HG02884 (cell line): ENCODE results near the gene TEX19.

ENCODE experiments used
- ATAC-seq: cut with Tn5 transposase; IDR thresholded peaks from one replicate; pipeline ENCODE4 v1.9.1; 2021; ENCODE audit warnings: mild to moderate bottlenecking, moderate library complexity; ENCODE audit not compliant: unreplicated experiment

The TEX19 gene

DNA sequence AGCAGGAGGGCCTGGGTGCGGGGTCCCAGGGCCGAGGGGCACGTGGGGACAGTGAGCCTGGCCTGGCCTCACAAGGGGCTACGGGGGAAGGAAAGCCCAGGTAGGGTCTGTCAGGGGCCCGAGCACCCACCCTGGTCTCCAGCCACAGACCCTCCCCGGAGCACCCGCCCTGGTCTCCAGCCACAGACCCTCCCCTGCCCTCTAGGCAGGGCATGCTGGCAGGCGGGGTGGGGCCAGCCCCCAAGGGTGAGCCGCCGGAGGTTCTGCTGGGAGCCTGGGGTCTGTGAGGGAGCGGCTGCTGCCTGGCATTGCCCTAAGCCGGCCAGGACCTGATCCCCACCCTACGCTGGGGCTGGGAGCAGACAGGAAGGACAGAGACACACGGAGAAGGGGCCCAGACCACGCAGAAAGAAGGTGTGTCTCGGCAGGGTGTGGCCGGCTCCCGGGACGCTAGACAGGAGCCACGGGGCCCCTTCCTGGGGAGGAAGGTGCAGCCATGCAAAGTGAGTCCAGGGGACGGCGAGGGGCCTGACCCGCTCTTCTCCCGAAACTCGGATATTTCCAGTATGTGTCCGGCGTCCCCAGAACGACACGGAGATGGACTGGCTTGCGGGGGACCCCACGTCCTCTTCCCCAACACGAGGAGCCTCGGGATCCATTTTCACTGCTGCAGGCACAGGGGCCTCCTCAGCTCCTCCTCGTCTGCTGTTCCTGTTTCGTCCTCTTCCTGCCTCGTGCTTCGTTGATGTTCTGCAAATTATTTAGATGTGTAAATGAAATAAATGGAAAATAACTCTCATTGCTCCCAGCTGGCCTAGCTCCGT is 28.0 kb downstream of the TEX19 start:
- ATAC-seq, result no peak

DNA sequence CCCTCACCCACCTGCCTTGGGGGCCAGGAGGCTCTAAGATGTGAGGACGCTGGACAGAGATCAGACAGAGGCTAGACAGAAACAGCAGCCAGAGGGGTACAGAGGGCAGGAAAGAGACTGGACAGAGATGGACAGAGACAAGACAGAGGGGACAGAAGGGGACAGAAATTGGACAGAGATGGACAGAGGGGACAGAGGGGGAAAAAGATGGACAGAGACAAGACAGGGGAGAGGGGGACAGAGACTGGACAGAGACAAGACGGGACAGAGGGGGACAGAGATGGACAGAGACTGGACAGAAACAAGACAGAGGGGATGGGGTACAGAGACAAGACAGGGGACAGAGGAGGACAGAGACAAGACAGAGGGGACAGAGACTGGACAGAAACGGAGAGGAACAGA is 28.7 kb downstream of the TEX19 start:
- ATAC-seq, result no peak

DNA sequence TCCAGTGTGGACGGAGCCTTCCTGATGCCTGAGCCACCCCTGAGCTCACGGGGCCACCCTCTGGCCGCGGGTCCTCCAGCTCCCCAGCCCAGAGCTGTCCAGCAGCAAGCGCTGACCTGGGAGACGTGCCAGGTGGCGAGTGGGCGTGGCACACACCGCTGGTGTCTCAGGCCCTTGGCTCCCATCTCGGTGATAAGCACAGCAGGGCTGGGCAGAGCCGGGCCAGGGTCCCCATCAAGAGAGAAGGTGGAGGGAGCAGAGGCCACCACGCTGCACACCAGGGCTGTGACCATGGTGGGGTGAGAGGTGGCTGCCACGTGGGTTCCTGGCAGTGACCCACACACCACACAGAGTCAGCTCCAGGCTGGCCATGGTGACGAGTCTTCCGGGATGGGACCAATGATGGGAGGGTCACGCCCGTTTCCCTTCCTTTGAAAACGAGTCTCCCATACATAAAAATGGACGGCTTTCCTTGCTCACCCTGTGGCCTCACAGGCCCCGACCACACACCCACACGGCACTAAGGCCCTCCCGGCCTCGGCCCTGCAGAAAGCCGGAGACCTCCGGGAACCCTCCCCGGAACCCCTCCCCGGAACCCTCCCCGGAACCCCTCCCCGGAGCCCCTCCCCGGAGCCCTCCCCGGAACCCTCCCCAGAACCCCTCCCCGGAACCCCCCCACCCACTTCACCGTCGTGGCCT is 29.3 kb downstream of the TEX19 start:
- ATAC-seq, result no peak

DNA sequence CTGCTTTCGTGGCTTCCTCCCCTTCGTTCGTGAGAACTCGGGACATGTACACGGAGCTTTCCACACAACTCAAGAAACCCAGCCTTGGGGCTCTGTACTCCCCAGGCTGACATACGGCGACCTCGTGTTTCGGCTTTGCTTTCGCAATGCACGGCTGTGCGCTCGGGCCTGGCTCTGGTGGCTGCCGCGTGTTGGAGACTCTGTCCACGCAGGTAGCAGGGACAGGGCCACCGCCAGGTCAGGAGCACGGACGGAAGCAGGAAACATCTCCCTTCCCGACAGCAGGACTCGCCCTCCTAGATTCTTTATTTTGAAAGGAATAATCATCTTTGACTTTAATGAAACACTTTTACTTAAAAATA is 29.9 kb downstream of the TEX19 start:
- no peak for ATAC-seq

DNA sequence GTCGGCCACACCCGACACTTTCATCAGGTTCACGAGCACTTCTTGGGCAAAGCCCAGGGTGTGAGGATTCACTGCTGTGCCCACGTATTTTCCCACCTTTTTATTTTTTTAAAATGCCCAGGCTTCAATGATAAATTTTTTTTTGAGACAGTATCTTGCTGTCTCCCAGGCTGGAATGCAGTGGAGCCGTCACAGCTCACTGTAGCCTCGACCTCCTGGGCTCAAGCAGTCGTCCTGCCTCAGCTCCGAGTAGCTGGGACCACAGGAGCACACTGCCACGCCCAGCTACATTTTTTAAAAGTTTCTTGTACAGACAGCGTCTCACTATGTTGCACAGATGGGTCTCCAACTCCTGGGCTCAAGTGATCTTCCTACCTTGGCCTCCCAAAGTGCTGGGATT is 30.3 kb downstream of the TEX19 start:
- ATAC-seq, result no peak

DNA sequence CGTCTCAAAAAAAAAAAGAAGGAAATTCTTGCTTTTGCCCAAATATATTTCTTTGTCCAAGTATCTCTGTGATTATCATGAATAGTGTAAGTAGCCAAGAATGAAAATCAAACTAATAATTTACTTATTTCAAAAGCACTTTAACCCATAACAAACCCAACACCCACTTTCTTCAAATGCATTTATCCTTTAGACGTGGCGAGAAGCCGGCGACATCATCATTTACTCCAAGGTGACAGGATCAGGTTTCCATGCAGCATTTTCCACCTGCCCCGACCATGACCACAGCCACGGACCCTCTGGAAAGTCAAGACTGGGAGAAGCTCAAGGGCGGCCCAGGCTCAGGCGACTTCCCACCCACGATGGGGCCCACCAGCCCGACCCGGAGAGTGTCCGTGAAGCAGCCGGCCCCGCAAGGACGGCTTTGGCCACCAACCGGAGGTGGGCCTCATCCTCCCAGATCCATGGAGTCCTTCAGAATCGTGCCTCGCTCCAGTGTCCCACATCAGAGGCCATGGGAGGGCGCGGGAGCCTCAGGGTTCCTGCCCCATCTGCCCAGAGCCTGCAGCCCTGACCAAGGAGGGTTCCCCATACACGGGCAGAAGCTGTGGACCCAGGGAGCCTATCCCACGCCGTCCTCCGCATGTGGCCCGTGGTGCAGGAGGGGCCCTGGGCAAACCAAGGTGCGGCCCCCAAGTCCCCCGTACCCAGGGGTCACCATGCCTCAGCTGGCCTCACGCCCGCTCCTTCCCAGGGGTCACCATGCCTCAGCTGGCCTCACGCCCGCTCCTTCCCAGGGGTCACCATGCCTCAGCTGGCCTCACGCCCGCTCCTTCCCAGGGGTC is 31.2 kb downstream of the TEX19 start:
- ATAC-seq, result no peak

DNA sequence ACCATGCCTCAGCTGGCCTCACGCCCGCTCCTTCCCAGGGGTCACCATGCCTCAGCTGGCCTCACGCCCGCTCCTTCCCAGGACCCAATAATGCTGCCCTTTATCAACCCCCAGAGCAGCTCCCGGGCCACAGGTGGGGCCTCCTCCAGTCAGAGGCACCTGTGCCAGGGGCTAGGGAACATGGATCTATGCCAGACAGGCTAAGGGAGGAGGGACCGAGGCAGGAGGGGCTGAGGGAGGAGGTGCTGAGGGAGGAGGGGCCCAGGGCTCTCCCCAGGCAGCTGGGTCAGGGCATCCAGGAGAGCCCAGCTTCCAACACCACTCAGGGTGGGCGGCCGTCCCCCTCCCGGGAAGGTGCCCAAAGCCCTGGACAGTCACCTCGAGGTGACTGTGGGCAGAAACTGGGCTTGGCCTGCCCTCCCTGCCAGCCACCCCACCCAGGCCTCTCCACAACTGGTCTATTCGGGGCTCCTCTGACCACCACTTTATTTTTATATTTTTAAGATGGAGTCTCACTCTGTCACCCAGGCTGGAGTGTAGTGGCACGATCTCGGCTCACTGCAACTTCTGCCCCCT is 31.9 kb downstream of the TEX19 start:
- no peak for ATAC-seq

DNA sequence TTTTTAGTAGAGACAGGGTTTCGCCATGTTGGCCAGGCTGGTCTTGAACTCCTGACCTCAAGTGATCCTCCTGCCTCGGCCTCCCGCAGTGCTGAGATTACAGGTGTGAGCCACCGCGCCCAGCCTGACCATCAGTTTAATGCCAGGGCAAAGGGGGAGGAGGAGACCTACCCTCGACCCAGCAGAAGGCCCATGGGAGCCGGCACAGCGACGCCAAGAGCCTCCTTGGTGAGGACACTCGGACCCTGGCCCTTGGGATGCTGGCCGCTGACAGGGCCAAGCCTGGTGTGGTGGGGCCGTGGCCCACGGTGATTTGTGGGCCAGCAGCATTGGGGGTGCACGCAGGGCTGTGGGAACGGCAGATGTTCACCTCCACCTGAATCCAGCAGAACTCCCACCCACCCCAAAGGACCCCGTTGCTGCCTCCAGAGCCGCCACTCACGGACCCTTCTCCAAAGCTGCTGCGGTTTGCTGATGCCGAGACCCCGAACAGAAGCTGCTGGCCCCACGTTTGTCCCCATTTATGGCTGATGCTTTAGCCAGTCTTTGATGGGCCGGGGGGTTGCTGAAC is 32.5 kb downstream of the TEX19 start:
- no peak for ATAC-seq

DNA sequence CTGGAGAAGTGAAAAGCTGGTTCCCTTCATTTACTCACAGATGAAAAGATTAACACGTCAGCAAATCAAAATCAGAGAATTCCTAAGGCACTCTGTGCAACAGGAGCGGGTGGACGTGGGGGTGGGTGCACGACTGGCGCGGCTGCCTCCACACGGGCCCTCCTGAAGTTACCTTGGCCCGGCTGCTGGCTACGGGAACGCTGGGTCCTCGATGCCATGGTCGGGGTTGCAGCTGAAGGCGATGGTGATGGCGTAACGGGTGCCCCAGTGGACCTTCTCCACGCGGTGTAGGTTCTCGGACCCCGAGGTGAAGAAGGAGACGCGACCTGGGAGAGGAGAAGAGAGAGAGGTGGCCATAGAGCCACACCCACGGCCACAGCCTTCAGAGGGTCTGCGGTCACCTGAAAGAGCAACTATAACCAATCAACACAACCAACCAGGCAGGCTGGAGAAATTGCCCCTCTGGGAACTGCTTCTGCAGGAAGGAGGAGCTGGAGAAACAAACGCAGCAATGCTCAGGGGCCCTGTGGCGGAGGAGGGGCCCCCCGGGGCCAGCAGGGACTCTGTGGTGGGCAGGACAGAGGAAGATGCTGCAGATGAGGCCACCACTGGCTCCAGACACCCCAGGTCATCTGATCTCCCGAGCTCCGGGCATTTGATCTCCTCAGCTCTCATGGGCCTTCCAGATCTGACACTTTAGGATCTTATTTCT is 33.3 kb downstream of the TEX19 start:
- no peak for ATAC-seq

DNA sequence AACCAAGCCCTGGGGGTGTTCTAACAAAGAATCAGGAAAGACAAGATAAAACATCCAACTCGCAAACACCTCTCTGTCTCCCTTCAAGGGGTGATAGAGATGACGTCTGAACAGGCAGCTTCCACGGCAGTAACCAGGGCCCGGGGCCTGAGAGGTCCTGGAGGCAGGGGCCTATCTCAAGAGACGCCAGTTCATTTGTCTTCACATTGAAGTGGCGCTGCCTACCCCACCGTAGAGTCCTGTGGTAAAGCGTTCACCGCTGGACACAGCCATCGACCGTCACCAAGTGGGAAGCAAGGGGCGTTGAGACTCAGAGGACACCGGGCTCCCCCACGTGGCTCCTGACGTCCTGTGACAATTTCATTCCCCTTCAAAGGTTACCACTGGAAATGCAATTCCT is 33.9 kb downstream of the TEX19 start:
- ATAC-seq, result no peak

DNA sequence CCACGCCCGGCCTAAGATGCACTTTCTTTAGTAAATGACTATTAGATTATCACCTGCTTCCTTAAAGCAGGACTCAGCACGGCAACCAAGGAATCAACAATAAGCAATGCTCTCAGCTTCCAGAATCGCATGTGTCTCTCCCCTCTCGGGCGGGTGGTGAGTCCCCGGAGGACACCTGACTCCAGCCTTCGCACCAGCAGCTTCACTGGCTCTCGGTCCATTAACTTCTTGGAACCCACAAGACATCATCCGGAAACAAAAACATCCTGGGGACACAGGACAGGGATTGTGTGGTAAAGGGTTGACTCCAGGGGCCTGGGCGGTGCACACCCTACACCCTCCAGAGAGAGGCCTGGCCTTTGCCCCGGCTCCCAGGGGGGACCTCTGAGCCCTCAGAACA is 35.2 kb downstream of the TEX19 start:
- ATAC-seq, result no peak

DNA sequence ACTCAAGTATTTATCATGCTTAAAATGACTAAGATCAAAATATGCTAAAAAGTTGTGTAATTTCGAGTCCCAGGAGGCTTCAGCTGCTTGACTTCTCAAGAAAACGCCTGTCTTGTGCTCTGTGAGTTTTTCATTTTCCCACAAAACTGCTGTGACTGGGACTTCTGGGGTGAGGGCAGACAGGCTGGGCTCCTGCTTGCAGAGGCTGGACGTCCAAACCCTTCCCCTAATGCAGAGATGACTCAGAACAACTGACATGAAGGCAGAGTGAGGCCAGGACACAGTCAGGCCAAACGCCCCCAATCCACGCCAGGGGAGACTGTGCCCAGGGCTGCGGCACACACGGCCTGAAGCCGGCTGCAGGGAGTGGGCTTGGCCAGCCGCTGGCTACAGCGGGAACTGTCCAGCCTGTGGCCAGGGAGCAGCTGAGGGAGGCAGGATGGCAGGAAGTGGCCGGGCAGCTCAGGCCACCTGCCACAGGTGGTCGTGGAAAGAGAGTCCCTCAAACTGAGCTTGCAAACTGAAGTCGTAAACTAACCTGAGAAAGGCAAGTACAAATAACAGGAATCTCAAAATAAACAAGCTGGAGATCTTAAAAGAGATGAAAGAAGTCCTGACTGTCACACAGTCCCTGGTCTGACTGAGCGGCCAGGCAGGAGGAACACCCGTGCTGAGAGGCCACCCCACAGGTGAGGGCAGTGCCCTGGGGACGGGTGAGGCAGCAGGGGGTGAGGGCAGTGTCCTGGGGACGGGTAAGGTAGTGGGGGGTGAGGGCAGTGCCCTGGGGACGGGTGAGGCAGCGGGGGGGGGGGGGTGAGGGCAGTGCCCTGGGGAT is 37.8 kb downstream of the TEX19 start:
- ATAC-seq, result no peak

DNA sequence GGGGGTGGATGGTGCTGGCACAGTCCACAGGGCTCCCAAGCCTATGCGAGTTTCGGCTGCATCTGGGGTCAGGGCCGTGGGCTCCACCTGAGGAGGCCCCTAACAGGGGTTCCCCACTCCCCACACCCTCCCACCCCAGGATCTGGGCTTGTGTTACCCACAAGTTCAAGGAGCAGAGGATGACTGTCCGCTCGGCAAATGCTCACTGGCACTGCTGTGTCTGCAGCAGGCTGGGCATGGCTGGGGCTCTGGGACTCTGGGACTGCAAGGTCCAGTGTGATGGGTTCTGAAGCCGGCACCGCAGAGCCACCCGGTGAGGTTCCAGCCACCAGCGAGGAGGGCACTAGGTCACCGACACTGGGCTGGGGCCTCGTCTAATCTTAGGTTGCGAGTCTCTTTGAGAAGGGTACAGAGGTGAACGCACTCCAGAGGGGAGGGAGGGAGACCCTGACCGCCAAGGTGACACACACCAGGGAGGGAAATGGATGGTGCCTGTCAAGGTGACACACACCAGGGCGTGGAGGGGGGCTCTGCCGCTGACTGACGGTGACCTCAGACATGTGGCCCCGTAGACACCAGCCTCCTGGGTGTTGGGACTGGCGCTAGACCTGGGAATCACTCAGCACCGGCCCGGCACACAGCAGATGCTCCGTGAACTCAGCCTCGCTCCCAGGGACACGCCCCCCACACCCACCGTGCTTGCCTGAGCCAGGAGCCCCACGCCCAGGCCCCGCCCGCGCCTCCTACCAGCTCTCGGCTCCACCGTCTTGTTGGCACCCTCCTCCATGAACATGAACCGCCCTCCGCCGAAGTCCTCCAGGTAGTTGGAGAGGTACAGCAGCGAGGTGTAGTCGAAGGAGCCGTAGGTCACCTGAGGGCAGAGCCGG is 38.6 kb downstream of the TEX19 start:
- ATAC-seq, result no peak

DNA sequence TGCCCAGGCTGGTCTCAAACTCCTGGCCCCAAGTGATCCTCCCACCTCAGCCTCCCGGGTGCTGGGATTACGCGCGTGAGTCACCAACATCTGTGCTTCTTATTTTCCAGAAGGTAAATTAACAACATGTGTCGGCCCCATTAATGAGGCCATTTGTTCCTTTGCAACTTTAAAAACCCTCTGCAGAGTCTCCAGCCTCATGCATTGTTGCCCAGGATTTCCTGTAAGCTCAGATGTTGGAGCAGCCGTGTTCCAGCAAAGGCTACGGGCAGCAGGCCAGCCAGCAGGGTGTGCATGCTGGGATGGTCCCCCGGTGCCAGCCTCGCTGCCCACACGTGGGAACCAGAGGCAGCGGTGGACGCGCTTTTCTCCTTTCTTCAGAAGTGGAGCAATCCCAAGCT is 40.0 kb downstream of the TEX19 start:
- no peak for ATAC-seq

DNA sequence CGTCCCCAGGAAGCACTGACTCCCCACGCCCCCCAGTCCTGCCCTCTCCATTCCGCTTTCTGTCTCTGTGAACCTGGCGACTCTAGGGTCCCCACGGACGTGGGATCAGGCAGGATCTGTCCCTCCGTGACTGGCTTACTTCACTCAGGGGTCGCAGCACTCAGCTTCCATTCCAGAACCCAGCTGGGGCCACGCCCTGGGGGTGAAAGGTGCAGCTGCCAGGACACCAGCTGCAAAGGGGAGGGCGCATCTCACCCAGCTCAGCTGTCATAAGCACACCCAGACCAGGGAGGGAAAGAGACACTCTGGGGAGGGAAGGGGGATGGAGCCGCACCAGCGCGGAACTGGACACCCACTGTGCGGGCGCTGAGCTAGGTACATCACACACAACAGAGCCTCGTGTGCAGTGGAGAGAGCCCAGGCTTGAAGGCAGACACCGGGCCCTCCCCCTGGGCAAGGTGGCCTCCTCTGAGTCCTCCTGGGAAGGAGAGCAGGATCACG is 40.6 kb downstream of the TEX19 start:
- ATAC-seq, result no peak

DNA sequence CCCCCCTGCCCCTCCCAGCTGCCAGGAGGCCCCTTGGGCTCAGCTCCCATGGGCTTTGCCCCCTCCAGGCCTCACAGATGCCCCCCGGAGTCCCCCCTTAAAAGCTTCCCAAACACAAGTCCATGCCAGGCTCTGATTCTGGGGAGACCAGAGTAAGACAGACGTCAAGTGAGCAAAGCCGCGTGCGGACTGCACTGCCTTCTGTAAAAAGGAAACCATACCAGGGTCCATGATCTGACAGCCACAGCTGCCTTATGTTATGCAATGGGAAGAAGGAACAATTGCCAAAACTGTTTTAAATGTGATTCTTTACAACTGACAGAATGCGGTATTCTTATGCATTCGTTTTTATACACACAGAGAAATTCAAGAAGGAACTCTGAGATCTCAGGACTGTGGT is 41.2 kb downstream of the TEX19 start:
- no peak for ATAC-seq

DNA sequence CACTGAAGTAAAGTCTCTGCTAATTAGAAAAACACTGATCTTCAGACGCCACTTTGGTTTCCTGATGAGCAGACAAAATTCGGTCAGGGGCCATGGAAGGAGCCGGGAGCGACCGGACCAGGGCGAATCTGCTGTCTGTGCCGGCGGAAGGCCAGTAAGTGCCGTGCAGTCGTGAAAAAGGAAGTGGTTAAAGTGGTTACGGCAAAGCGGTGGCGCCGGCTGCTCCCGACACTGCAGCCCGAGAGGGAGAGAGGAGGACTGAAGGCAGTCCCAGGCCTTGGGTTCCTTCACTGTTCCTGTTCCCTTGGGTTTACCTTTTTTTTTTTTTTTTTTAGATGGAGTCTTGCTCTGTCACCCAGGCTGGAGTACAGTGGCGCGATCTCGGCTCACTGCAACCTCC is 41.8 kb downstream of the TEX19 start:
- no peak for ATAC-seq

DNA sequence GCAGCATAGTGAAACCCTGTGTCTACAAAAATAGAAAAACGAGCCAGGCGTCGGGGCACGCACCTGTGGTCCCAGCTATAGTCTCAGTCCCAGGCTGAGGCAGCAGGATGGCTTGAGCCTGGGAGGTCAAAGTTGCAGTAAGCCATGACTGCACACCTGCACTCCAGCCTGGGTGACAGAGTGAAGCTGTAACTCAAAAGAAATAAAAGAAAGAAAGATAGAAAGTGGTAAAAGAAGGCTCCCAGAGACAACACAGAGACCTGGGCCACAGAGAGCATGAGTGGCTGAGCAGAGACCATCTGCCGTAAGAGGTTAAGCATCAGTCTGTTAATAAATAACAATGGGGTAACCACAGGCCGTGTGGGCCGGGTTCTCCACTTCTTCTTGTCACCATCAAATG is 43.8 kb downstream of the TEX19 start:
- no peak for ATAC-seq
